K562 (cell line): Measurements from ENCODE around the gene FAM53A. TPM values are rescaled to one million over a fixed set of nuclear protein-coding genes. Genes with fewer than 3 reads are reported as not detected.

ENCODE experiments used
- BMI1 ChIP-seq: fragments of 150-350 bp; IDR thresholded peaks from 2 replicates; pipeline ENCODE4 v1.6.1; 2014; ENCODE audit warnings: low read length
- DEAF1 ChIP-seq: fragments of 450-650 bp; formaldehyde crosslinking; IDR thresholded peaks from 2 replicates; pipeline ENCODE4 v1.4.0; 2020; ENCODE audit warnings: mild to moderate bottlenecking, moderate library complexity
- L3MBTL2 ChIP-seq: fragments of 450-650 bp; IDR thresholded peaks from 2 replicates; pipeline ENCODE4 v1.6.1; 2016; ENCODE audit warnings: mild to moderate bottlenecking, moderate library complexity
- NFRKB ChIP-seq: fragments of 450-650 bp; IDR thresholded peaks from 2 replicates; pipeline ENCODE4 v1.6.1; 2016; ENCODE audit warnings: low read depth
- RAD21 ChIP-seq, 2 experiments: fragments of 250-450 bp in 1 of 2; fragments of 450-650 bp in 1 of 2; sonication (Bioruptor Pico) in 1 of 2; formaldehyde crosslinking in 1 of 2; IDR thresholded peaks in 1 of 2; conservative IDR thresholded peaks in 1 of 2; 2 replicates each; pipeline versions ENCODE4 v1.4.0 to v1.8.0; 2020 to 2022; ENCODE audit warnings: mild to moderate bottlenecking in 2 of 2, moderate library complexity in 1 of 2
- RBFOX2 ChIP-seq: fragments of 200-400 bp; formaldehyde crosslinking; IDR thresholded peaks from 2 replicates; pipeline ENCODE4 v1.6.1; 2017; ENCODE audit warnings: low read depth, mild to moderate bottlenecking, low read length, moderate library complexity
- RBM15 ChIP-seq: fragments of 200-400 bp; formaldehyde crosslinking; IDR thresholded peaks from 2 replicates; pipeline ENCODE4 v1.6.1; 2018; ENCODE audit warnings: mild to moderate bottlenecking, low read length, moderate library complexity; ENCODE audit not compliant: insufficient read depth
- REST ChIP-seq, 2 experiments: fragments of 450-650 bp; formaldehyde crosslinking in 1 of 2; IDR thresholded peaks; 2 replicates each; pipeline versions ENCODE4 v1.4.0 to v1.6.1; 2014 to 2020; ENCODE audit warnings: mild to moderate bottlenecking in 2 of 2, borderline replicate concordance in 1 of 2, low read depth in 1 of 2
- SIN3A ChIP-seq, 2 experiments: fragments of 150-350 bp in 1 of 2; IDR thresholded peaks; 2 replicates each; pipeline ENCODE4 v1.6.1; 2011 to 2016; ENCODE audit warnings: borderline replicate concordance in 2 of 2, low read depth in 2 of 2, low read length in 2 of 2, mild to moderate bottlenecking in 2 of 2, moderate library complexity in 2 of 2; ENCODE audit not compliant: control insufficient read depth in 1 of 2
- ZNF780A ChIP-seq: fragments of 250-450 bp; sonication (Bioruptor Pico); IDR thresholded peaks from 2 replicates; pipeline ENCODE4 v1.5.0; 2021; ENCODE audit warnings: mild to moderate bottlenecking
- polyA plus RNA-seq, 8 experiments: library from polyadenylated mRNA; depleted of rRNA in 4 of 8; stranded (reverse) in 5 of 8; unstranded in 3 of 8; fragments of >200 nt; fragmentation: Nextera tagmentation in 2 of 8; fragmentation: Illumina TruSeq in 1 of 8; extraction: Ambion mirVana in 2 of 8; extraction: Trizol in 1 of 8; gene quantifications; 2 replicates each; pipeline versions ENCODE4 v1.2.1 to v1.2.3, GENCODE V29; 2011 to 2014; ENCODE audit warnings: inconsistent platforms in 1 of 8, missing spikeins in 1 of 8
- total RNA-seq, 7 experiments: library from RNA; depleted of rRNA in 6 of 7; stranded (reverse); fragments of >200 nt in 6 of 7; fragmentation: Illumina TruSeq in 2 of 7; extraction: Trizol in 2 of 7; gene quantifications; 2 replicates each; pipeline versions ENCODE4 v1.2.1 to v1.2.3, GENCODE V29; 2011 to 2021; ENCODE audit warnings: low replicate concordance in 1 of 7
- TF ChIP-seq, protein P1 (sequence below): fragments of 450-650 bp; IDR thresholded peaks from 2 replicates; pipeline ENCODE4 v1.7.0; 2016; ENCODE audit warnings: borderline replicate concordance
- TF ChIP-seq, protein P2 (sequence below): fragments of 200-400 bp; formaldehyde crosslinking; IDR thresholded peaks from 2 replicates; pipeline ENCODE4 v1.6.1; 2017; ENCODE audit warnings: mild to moderate bottlenecking, low read depth, low read length, moderate library complexity

The FAM53A gene
- total and polyA plus RNA-seq, 9 of the 15 experiments (the other 6 are each of a cell fraction or from before 2014, with no cell fraction given) = 0.53 to 2.7 (median 1.4) TPM; not detected in 2

DNA sequence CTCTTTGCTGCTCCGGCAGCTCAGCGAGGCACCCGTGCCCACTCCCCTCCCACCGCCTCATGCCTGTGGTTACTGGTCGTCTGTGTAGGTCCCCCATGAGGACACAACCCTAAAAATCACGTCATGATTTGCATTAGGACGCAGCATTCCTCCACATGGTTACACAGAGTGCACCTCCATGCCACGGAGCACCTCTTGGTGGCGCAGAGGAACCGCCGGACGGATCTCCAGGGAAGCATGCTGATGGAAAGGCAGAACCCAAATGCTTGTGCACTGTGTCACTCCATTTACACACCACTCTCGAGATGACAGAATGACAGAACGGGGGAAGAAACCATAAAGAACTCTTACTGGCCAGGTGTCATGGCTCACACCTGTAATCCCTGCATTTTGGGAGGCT, 22.4 kb downstream of the FAM53A start (continued):
- TF ChIP-seq, protein P1, sequence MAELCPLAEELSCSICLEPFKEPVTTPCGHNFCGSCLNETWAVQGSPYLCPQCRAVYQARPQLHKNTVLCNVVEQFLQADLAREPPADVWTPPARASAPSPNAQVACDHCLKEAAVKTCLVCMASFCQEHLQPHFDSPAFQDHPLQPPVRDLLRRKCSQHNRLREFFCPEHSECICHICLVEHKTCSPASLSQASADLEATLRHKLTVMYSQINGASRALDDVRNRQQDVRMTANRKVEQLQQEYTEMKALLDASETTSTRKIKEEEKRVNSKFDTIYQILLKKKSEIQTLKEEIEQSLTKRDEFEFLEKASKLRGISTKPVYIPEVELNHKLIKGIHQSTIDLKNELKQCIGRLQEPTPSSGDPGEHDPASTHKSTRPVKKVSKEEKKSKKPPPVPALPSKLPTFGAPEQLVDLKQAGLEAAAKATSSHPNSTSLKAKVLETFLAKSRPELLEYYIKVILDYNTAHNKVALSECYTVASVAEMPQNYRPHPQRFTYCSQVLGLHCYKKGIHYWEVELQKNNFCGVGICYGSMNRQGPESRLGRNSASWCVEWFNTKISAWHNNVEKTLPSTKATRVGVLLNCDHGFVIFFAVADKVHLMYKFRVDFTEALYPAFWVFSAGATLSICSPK = no peak
- TF ChIP-seq REST (IDR thresholded peaks at IDR 0.05; ENCODE audit: borderline replicate concordance) (peak; percentile 31; the same call in 1 of the 2 replicates), REST (CRISPR knock-in tag; IDR thresholded peaks at IDR 0.05; ENCODE audit: low read depth) (no peak), BMI1 (no peak), RAD21 (CRISPR knock-in tag; conservative IDR thresholded peaks at IDR 0.05 in 1 of 2, IDR thresholded peaks at IDR 0.05 in 1 of 2) (peak in 1 of 2 experiments; percentile 34; a peak in 1 of 4 replicates), SIN3A (IDR thresholded peaks at IDR 0.05; ENCODE audit: borderline replicate concordance in 2 of 2, control insufficient read depth in 1 of 2, low read depth in 2 of 2, low read length in 2 of 2) (no peak), ZNF780A (CRISPR knock-in tag) (no peak), L3MBTL2 (no peak), NFRKB (no peak), RBM15 (no peak), RBFOX2 (no peak), DEAF1 (CRISPR knock-in tag) (no peak)
- TF ChIP-seq, protein P2, sequence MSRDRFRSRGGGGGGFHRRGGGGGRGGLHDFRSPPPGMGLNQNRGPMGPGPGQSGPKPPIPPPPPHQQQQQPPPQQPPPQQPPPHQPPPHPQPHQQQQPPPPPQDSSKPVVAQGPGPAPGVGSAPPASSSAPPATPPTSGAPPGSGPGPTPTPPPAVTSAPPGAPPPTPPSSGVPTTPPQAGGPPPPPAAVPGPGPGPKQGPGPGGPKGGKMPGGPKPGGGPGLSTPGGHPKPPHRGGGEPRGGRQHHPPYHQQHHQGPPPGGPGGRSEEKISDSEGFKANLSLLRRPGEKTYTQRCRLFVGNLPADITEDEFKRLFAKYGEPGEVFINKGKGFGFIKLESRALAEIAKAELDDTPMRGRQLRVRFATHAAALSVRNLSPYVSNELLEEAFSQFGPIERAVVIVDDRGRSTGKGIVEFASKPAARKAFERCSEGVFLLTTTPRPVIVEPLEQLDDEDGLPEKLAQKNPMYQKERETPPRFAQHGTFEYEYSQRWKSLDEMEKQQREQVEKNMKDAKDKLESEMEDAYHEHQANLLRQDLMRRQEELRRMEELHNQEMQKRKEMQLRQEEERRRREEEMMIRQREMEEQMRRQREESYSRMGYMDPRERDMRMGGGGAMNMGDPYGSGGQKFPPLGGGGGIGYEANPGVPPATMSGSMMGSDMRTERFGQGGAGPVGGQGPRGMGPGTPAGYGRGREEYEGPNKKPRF = no peak
